Measurements from ENCODE around the gene VAT1L. TPM values are rescaled to one million over a fixed set of nuclear protein-coding genes. Genes with fewer than 3 reads are reported as not detected.

The VAT1L gene
- total RNA-seq, 1 experiment from 2014 or later, result 33.8 TPM

DNA sequence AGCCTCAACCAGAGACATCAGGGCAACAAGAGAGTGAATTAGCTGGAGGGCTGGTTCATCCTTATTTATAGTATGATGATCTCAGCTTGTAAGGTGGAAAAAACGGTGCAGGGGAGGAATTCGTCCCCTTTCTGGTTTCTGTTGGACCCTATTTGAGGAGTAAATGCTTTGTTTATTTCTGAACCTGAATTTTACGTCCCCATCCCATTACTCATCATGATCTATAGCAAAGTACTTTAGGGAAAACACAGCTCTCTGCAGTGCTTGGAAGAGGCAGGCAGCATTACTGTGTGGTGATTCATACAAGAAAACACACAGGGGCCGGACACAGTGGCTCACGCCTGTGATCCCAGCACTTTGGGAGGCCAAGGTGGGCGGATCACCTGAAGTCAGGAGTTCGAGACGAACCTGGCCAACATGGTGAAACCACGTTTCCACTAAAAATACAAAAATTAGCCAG lies 8.0 kb upstream of the VAT1L start:
- H3K36me3 Mint-ChIP-seq (ENCODE audit: insufficient read depth in 1 of 3, low read depth in 3 of 3), result peaks cover 2 to 6% (median 5%) of the 10 kb centered on the region in 3 experiments; a peak in 4 of 7 replicates
- no peak for TF ChIP-seq CTCF (conservative IDR thresholded peaks at IDR 0.05)
- Histone ChIP-seq H2AK5ac (ENCODE audit: insufficient read length, low read length) (no peak overlapping the region), H2AFZ (ENCODE audit: low read length) (no peak overlapping the region), H3T11ph (ENCODE audit: low read length) (no peak overlapping the region), H3K27me3 (ENCODE audit: insufficient read depth, low read length) (no peaks in the 10 kb centered on the region), H4K91ac (ENCODE audit: insufficient read length, low read depth, low read length) (no peak overlapping the region), H3K4ac (ENCODE audit: low read depth, low read length) (no peak overlapping the region), H2BK15ac (ENCODE audit: low read depth, low read length) (no peak overlapping the region), H3K79me1 (ENCODE audit: insufficient read depth, low read depth, low read length, poor library complexity, severe bottlenecking) (no peaks in the 10 kb centered on the region), H3K27ac (ENCODE audit: insufficient read length, low read depth, low read length) (no peak overlapping the region), H4K8ac (replicated peaks; ENCODE audit: insufficient read length, low read depth, low read length) (no peak overlapping the region), H2BK20ac (ENCODE audit: low read depth, low read length, poor library complexity, severe bottlenecking) (no peak overlapping the region), H2BK5ac (ENCODE audit: insufficient read length, low read length) (no peak overlapping the region), H4K20me1 (ENCODE audit: control insufficient read depth, insufficient read depth, insufficient read length) (no peaks in the 10 kb centered on the region), H3K23ac (ENCODE audit: insufficient read length, low read depth, low read length) (no peak overlapping the region), H2BK12ac (ENCODE audit: insufficient read length, low read depth, low read length) (no peak overlapping the region), H3K4me2 (ENCODE audit: insufficient read depth, insufficient read length, low read length) (no peak overlapping the region), H2BK120ac (ENCODE audit: low read depth, low read length, poor library complexity, severe bottlenecking) (no peak overlapping the region), H3K14ac (ENCODE audit: insufficient read depth, low read length) (no peak overlapping the region), H3K56ac (ENCODE audit: insufficient read length, low read depth, low read length) (no peak overlapping the region), H3K23me2 (ENCODE audit: insufficient read length, low read depth, low read length, poor library complexity, severe bottlenecking) (no peaks in the 10 kb centered on the region), H4K5ac (ENCODE audit: insufficient read length, low read depth, low read length) (no peak overlapping the region), H3K9ac (ENCODE audit: extremely low read depth, insufficient read length, low read length) (no peak overlapping the region), H3K4me1 (ENCODE audit: insufficient read depth, low read length) (no peaks in the 10 kb centered on the region; the same call in 1 of the 2 replicates), H3K79me2 (ENCODE audit: insufficient read depth, low read length) (no peaks in the 10 kb centered on the region), H3K9me3 (ENCODE audit: control insufficient read depth, low read depth, low read length) (no peaks in the 10 kb centered on the region), H3K18ac (ENCODE audit: insufficient read length, low read depth, low read length) (no peak overlapping the region)
- peaks cover 0 to 6% of the 10 kb centered on the region in 2 experiments; a peak in 4 of 5 replicates for H3K9me3 Mint-ChIP-seq
- DNase-seq, result no peak
- peaks cover 4% of the 10 kb centered on the region; the same call in 1 of the 2 replicates for H3K27me3 Mint-ChIP-seq (ENCODE audit: low read depth)
- H3K4me3 Mint-ChIP-seq, result no peak overlapping the region
- H3K27ac Mint-ChIP-seq, result no peak overlapping the region
- no CpG with 5 or more reads among the region's 9 CpGs for WGBS (ENCODE audit: extremely low coverage, insufficient read length, low lambda C conversion rate)
- H3K4me1 Mint-ChIP-seq, result peaks cover 5 to 6% of the 10 kb centered on the region in 2 experiments

All from H9 (cell line).